OCI-LY3 (cell line): ENCODE measurements around the gene SLC7A11.

Experiments
- EZH2phosphoT487 ChIP-seq: fragments of 200-600 bp; shearing (Covaris generic); IDR thresholded peaks from 2 replicates; pipeline ENCODE4 v1.6.1; 2018; ENCODE audit warnings: antibody characterized with exemption, mixed run types, low read depth
- TF ChIP-seq, protein P1 (sequence below): fragments of 200-600, 300-600 bp; sonication (generic); IDR thresholded peaks from 2 replicates; pipeline ENCODE4 v1.5.1; 2014; ENCODE audit warnings: antibody characterized with exemption, low read length, low read depth

DNA sequence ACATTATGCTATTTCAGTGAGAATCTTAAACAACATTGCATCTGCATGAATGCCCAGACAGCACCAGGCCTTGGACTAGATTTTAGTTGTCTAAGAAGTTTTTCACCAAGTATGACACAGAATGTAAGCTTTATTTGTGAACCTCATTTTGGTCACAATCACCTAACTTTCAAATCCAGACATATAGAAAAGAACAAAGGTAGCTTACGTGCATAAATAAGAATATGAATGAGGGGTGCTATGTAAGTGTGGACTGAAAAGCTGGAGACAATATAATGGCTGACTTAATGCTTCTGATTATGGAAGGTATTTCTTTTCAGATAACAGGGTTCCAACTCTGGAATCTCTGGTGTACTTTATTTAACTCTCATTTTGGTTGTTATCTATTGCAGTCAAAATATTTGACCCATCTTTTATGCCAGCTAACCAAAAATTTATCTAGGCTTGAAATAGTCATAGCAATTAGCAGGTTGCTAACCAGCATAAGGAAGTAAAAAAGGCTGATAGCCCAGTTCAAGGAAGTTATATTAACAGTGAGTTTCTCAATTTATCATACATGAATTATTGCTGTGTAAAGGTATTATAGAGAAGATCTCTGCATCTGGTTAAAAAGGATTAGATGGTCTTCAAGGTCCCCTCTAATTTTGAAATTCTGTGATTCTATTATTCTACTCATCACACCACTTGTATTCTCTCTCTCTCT, 36.5 kb downstream of the SLC7A11 start:
- TF ChIP-seq, protein P1, sequence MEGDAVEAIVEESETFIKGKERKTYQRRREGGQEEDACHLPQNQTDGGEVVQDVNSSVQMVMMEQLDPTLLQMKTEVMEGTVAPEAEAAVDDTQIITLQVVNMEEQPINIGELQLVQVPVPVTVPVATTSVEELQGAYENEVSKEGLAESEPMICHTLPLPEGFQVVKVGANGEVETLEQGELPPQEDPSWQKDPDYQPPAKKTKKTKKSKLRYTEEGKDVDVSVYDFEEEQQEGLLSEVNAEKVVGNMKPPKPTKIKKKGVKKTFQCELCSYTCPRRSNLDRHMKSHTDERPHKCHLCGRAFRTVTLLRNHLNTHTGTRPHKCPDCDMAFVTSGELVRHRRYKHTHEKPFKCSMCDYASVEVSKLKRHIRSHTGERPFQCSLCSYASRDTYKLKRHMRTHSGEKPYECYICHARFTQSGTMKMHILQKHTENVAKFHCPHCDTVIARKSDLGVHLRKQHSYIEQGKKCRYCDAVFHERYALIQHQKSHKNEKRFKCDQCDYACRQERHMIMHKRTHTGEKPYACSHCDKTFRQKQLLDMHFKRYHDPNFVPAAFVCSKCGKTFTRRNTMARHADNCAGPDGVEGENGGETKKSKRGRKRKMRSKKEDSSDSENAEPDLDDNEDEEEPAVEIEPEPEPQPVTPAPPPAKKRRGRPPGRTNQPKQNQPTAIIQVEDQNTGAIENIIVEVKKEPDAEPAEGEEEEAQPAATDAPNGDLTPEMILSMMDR, result no peak
- TF ChIP-seq EZH2phosphoT487, result no peak
